C4-2B (cell line): ENCODE results near the gene CDH15.

ENCODE experiments used
- H3K27ac ChIP-seq: fragments of 450-650 bp; 2 replicates; pipeline ENCODE4 v1.5.1; 2017
- ZFX ChIP-seq: fragments of 450-650 bp; IDR thresholded peaks from 2 replicates; pipeline ENCODE4 v1.6.1; 2017
- TF ChIP-seq, protein P1 (sequence below): fragments of 450-650 bp; conservative IDR thresholded peaks from 2 replicates; pipeline ENCODE4 v1.5.1; 2017; ENCODE audit warnings: mild to moderate bottlenecking

CDH15 gene

DNA sequence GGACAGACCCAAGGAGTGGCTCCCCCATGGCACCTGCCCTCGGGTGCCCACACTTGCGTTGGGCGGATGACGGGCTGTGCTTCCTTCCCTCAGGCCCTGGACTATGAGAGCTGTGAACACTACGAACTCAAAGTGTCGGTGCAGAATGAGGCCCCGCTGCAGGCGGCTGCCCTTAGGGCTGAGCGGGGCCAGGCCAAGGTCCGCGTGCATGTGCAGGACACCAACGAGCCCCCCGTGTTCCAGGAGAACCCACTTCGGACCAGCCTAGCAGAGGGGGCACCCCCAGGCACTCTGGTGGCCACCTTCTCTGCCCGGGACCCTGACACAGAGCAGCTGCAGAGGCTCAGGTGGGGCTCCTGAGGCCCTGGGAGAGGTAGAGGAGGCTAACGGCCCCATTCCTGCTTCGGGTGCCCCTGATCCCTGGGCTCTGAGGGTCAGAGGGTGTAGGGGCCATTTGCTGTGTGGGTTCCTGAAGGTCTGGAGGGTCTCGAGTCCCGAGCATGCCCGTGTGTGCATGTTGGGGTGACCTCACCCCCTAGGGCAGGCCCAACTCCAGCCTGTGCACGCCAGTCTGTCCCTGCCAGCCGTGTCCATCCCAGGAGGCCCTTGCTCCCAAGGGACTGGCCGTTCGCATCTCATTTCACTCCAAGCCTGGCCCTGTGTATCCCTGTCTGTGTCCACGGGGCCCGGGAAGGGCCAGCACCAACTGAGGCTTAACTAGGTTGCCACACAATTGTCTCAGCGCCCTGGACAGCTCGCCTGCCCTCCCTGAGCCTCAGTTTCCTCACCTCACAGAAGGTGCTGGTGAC, 18.8 kb downstream of the CDH15 start:
- no peak overlapping the region for H3K27ac ChIP-seq
- TF ChIP-seq, protein P1, sequence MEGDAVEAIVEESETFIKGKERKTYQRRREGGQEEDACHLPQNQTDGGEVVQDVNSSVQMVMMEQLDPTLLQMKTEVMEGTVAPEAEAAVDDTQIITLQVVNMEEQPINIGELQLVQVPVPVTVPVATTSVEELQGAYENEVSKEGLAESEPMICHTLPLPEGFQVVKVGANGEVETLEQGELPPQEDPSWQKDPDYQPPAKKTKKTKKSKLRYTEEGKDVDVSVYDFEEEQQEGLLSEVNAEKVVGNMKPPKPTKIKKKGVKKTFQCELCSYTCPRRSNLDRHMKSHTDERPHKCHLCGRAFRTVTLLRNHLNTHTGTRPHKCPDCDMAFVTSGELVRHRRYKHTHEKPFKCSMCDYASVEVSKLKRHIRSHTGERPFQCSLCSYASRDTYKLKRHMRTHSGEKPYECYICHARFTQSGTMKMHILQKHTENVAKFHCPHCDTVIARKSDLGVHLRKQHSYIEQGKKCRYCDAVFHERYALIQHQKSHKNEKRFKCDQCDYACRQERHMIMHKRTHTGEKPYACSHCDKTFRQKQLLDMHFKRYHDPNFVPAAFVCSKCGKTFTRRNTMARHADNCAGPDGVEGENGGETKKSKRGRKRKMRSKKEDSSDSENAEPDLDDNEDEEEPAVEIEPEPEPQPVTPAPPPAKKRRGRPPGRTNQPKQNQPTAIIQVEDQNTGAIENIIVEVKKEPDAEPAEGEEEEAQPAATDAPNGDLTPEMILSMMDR = no peak
- no peak for TF ChIP-seq ZFX

DNA sequence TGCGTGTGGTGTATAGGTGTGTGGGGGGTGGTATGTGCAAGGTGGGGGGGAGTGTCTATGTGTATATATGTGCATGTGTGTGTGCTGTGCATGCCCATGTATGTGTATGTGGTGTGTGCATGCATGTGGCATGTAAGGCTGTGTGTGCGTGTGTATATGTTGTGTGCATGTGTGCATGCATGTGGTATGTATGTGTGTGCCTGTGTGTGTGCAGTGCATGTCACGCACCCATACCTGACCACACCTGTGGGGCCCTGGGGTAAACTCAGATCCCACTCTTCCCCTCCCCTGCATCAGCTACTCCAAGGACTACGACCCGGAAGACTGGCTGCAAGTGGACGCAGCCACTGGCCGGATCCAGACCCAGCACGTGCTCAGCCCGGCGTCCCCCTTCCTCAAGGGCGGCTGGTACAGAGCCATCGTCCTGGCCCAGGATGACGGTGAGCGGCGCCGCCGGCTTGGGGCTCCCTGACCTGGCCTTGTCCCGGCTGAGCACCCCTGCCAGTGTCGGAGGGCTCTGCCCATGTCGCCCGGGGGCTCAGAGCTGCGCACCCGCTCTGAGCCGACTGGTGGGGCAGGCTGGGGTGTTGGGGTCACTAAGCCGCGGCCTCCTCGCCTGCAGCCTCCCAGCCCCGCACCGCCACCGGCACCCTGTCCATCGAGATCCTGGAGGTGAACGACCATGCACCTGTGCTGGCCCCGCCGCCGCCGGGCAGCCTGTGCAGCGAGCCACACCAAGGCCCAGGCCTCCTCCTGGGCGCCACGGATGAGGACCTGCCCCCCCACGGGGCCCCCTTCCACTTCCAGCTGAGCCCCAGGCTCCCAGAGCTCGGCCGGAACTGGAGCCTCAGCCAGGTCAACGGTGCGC, 19.7 kb downstream of the CDH15 start:
- H3K27ac ChIP-seq = peak overlapping the region; percentile 61; the same call in 1 of the 2 replicates
- no peak for TF ChIP-seq ZFX
- TF ChIP-seq, protein P1 = no peak

DNA sequence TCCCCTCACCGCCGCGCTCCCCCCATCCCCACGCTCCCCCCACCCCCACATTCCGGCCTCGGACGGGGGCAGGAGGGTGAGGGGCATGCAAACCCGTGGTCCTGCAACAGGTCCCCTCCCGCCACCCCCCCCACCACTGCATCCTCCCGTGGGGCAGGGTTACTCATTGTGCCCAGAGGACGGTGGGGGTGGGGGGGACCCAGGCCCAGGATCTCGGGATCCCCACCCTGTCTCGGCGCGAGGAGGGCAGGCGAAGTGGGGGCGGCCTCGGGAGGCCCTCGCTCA, 20.3 kb downstream of the CDH15 start:
- TF ChIP-seq ZFX = no peak
- TF ChIP-seq, protein P1 = no peak
- peak overlapping the region; percentile 61 for H3K27ac ChIP-seq

DNA sequence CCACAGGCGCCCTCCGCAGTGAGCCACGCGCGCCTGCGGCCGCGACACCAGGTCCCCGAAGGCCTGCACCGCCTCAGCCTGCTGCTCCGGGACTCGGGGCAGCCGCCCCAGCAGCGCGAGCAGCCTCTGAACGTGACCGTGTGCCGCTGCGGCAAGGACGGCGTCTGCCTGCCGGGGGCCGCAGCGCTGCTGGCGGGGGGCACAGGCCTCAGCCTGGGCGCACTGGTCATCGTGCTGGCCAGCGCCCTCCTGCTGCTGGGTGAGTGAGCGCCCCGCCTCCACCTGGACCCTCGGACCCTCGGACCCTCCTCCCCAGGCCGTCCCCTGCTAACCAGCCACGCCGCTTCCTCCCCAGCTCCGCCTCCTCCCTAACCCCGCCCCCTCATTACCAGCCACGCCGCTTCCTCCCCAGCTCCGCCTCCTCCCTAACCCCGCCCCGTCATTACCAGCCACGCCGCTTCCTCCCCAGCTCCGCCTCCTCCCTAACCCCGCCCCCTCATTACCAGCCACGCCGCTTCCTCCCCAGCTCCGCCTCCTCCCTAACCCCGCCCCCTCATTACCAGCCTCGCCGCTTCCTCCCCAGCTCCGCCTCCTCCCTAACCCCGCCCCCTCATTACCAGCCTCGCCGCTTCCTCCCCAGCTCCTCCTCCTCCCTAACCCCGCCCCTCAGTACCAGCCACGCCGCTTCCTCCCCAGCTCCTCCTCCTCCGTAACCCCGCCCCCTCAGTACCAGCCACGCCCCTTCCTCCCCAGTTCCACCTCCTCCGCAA, 20.8 kb downstream of the CDH15 start:
- H3K27ac ChIP-seq = peak overlapping the region; percentile 61

DNA sequence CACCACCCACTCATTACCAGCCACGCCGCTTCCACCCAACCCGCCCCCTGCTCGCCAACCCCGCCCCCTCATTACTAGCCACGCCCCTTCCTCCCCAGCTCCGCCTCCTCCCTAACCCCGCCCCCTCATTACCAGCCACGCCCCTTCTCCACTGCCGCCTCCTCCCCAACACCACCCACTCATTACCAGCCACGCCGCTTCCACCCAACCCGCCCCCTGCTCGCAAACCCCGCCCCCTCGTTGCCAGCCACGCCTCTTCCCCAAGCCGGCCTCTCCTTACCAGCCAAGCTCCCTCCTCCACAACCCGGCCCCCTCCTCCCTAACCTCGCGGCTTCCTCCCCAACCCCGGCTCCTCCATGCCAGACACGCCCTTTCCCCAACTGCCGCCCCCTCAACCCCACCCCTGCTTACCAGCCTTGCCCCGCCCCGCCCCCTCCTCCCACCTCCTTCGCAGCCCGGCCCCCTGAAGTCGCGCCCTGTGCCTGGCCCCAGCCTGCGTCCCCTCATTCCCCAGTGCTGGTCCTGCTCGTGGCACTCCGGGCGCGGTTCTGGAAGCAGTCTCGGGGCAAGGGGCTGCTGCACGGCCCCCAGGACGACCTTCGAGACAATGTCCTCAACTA, 21.5 kb downstream of the CDH15 start:
- H3K27ac ChIP-seq = no peak overlapping the region; the same call in 1 of the 2 replicates

DNA sequence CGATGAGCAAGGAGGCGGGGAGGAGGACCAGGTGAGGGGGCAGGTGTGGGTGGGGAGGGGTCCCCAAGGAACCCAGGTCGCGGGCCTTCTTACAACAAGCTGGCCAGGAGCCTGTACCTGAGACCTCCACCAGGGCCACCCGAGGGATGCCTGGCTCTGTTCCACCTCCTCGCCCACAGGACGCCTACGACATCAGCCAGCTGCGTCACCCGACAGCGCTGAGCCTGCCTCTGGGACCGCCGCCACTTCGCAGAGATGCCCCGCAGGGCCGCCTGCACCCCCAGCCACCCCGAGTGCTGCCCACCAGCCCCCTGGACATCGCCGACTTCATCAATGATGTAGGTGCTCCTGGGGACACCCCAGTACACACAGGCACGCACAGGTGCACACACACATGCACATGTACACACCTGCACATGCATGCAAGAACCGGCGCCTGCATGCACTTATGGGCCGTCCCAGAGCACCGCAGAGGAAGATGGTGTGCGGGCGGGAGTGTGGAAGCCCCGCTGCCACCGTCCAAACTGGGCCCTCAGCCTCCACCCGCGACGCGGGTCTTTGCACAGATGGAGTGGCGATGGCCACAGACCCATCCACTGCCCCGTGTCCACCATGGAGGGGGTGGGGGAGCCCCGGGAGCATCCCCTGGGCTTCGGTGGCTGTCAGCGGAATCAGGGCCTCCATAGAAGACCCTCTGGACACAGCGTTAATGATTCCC, 22.2 kb downstream of the CDH15 start:
- TF ChIP-seq, protein P1 = no peak
- no peak for TF ChIP-seq ZFX
- H3K27ac ChIP-seq = no peak overlapping the region; the same call in 1 of the 2 replicates

More for the DNA sequence above, 21.5 kb downstream of the CDH15 start:
- no peak for TF ChIP-seq ZFX
- TF ChIP-seq, protein P1 = no peak
